Activated T-cell treated with anti-CD3 and anti-CD28 coated beads for 48 hours (primary cell): ENCODE data around the gene NEK6.

Source experiments
- DNase-seq: peaks from one replicate; pipeline ENCODE4 v3.0.0-alpha.2; 2020; ENCODE audit warnings: low read depth

NEK6 gene

GRCh38 chr9:124321935-124322334 is 64.2 kb downstream of the NEK6 start:
- DNase-seq, result no peak

GRCh38 chr9:124322618-124323432 is 65.1 kb downstream of the NEK6 start:
- no peak for DNase-seq

GRCh38 chr9:124323904-124324303 is 66.2 kb downstream of the NEK6 start:
- DNase-seq, result no peak

- DNase-seq, result no peak
Measured at GRCh38 chr9:124325816-124326215, 68.1 kb downstream of the NEK6 start.

GRCh38 chr9:124326378-124326777 is 68.6 kb downstream of the NEK6 start:
- DNase-seq, result no peak

- no peak for DNase-seq
Measured at GRCh38 chr9:124327491-124327890, 69.7 kb downstream of the NEK6 start.

- no peak for DNase-seq
Measured at GRCh38 chr9:124328285-124328684, 70.5 kb downstream of the NEK6 start.

GRCh38 chr9:124329206-124329792 is 71.5 kb downstream of the NEK6 start:
- no peak for DNase-seq

GRCh38 chr9:124330011-124330697 is 72.4 kb downstream of the NEK6 start:
- no peak for DNase-seq

- no peak for DNase-seq
Measured at GRCh38 chr9:124331580-124331979, 73.8 kb downstream of the NEK6 start.

GRCh38 chr9:124332361-124333202 is 74.8 kb downstream of the NEK6 start:
- no peak for DNase-seq

- no peak for DNase-seq
Measured at GRCh38 chr9:124333203-124333579, 75.4 kb downstream of the NEK6 start.

- no peak for DNase-seq
Measured at GRCh38 chr9:124334568-124335319, 77.0 kb downstream of the NEK6 start.

- no peak for DNase-seq
Measured at GRCh38 chr9:124335320-124335707, 77.6 kb downstream of the NEK6 start.

- DNase-seq, result no peak
Measured at GRCh38 chr9:124337562-124337961, 79.8 kb downstream of the NEK6 start.

- DNase-seq, result no peak
Measured at GRCh38 chr9:124339603-124340146, 81.9 kb downstream of the NEK6 start.

GRCh38 chr9:124340219-124341069 is 82.7 kb downstream of the NEK6 start:
- DNase-seq, result no peak

- DNase-seq, result no peak
Measured at GRCh38 chr9:124341455-124342170, 83.9 kb downstream of the NEK6 start.

- DNase-seq, result no peak
Measured at GRCh38 chr9:124342402-124342775, 84.6 kb downstream of the NEK6 start.
